ENCODE data around the gene ENPP6. TPM values are rescaled to one million over a fixed set of nuclear protein-coding genes. Genes with fewer than 3 reads are reported as not detected.

The ENPP6 gene
- total RNA-seq, 1 experiment from 2014 or later: not detected

- DNase-seq (ENCODE audit: unreplicated experiment): no peak
- ChIA-PET POLR2A (no interaction called here), CTCF (interaction anchor here (0.5 kb wide), 1 partner anchor 351 kb away, joined by 3 read pairs; no protein-coding TSS in a partner anchor)
- Mint-ChIP-seq H3K9me3 (ENCODE audit: unreplicated experiment) (no peaks in the 10 kb centered on the region), H3K27ac (ENCODE audit: low read depth, unreplicated experiment) (no peak overlapping the region), H3K4me1 (ENCODE audit: insufficient read depth, unreplicated experiment) (no peaks in the 10 kb centered on the region), H3K4me3 (ENCODE audit: unreplicated experiment) (no peak overlapping the region), H3K36me3 (ENCODE audit: insufficient read depth, unreplicated experiment) (no peaks in the 10 kb centered on the region), H3K27me3 (ENCODE audit: insufficient read depth, unreplicated experiment) (no peaks in the 10 kb centered on the region)
- intact Hi-C loops (cut with micrococcal nuclease): no loop called here
- BruUV-seq (replicated peaks): no TSS peak
- no peak for TF ChIP-seq CTCF (IDR thresholded peaks at IDR 0.05; ENCODE audit: unreplicated experiment)
Measured at GRCh38 chr4:184114431-184114830, 103.2 kb downstream of the ENPP6 start.

- no peaks in the 10 kb centered on the region for H3K9me3 Mint-ChIP-seq (ENCODE audit: unreplicated experiment)
- TF ChIP-seq CTCF (IDR thresholded peaks at IDR 0.05; ENCODE audit: unreplicated experiment): no peak
- POLR2A ChIA-PET: interaction anchor here (0.6 kb wide), 1 partner anchor 1196 kb away, joined by 3 read pairs; no protein-coding TSS in a partner anchor
- DNase-seq (ENCODE audit: unreplicated experiment): no peak
- no peaks in the 10 kb centered on the region for H3K27me3 Mint-ChIP-seq (ENCODE audit: insufficient read depth, unreplicated experiment)
- no peak overlapping the region for H3K27ac Mint-ChIP-seq (ENCODE audit: low read depth, unreplicated experiment)
- no TSS peak for BruUV-seq (replicated peaks)
- intact Hi-C loops (cut with micrococcal nuclease): no loop called here
- CTCF ChIA-PET: interaction anchor here (2.5 kb wide), 1 partner anchor 12 kb away, joined by 11 read pairs; no protein-coding TSS in a partner anchor
- peaks cover 4% of the 10 kb centered on the region for H3K36me3 Mint-ChIP-seq (ENCODE audit: insufficient read depth, unreplicated experiment)
- H3K4me1 Mint-ChIP-seq (ENCODE audit: insufficient read depth, unreplicated experiment): no peaks in the 10 kb centered on the region
- H3K4me3 Mint-ChIP-seq (ENCODE audit: unreplicated experiment): no peak overlapping the region
Measured at GRCh38 chr4:184112006-184112550, 105.6 kb downstream of the ENPP6 start.

DNA sequence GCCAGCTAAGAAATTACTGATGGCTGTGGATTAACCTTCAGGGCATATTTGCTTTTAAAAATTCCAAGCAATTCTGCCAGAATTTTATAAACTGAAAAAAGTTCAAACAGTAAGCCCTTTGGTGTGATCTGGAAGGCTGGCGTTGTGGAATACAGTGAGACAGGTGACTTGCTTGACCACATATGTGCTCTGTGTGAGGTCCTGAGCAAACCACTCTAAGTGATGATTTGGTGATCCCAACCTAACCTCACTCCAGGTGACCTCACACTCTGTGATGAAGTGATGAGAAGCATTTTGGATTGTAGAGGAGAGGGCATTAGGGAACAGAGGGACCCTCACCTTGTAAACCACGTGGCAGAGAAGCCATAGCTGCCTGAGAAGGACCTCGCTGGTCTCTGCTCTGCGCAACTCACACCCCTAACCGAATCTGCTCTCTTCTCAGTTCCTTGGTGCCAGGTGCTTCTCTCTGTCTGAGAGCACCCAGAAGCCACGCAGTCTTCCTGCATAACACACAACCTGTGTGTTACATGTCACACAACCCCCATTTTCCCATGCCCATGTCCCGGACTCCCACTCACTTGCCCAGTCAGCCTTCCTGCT lies 106.3 kb downstream of the ENPP6 start:
- POLR2A ChIA-PET: no interaction called here

More for the DNA sequence above, 106.3 kb downstream of the ENPP6 start:
- Mint-ChIP-seq H3K36me3 (ENCODE audit: insufficient read depth, unreplicated experiment) (peaks cover 4% of the 10 kb centered on the region), H3K4me3 (ENCODE audit: unreplicated experiment) (no peak overlapping the region), H3K4me1 (ENCODE audit: insufficient read depth, unreplicated experiment) (no peaks in the 10 kb centered on the region), H3K27ac (ENCODE audit: low read depth, unreplicated experiment) (no peak overlapping the region), H3K27me3 (ENCODE audit: insufficient read depth, unreplicated experiment) (peaks cover 5% of the 10 kb centered on the region), H3K9me3 (ENCODE audit: unreplicated experiment) (peaks cover 4% of the 10 kb centered on the region)
- DNase-seq (ENCODE audit: unreplicated experiment): no peak
- no TSS peak for BruUV-seq (replicated peaks)
- intact Hi-C loops (cut with micrococcal nuclease): no loop called here
- no peak for TF ChIP-seq CTCF (IDR thresholded peaks at IDR 0.05; ENCODE audit: unreplicated experiment)
- CTCF ChIA-PET: interaction anchor here (0.6 to 2.5 kb wide), 2 partner anchors 11 to 922 kb away, joined by 4 to 11 read pairs; no protein-coding TSS in a partner anchor

Data from MCF 10A (cell line).